HEK293T (cell line): ENCODE data around the gene GALNT2.

Source experiments
- CTCF ChIA-PET: fragments of 350-600 bp; formaldehyde crosslinking; extraction: SDS; loops from one replicate; lab custom pipeline; 2021; ENCODE audit warnings: antibody characterized with exemption, inconsistent platforms; lab: Yijun Ruan, JAX
- POLR2A ChIA-PET: fragments of 350-600 bp; formaldehyde crosslinking; extraction: SDS; loops from one replicate; lab custom pipeline; 2020; ENCODE audit warnings: antibody characterized with exemption, inconsistent platforms; lab: Yijun Ruan, JAX
- DNase-seq: peaks from one replicate; pipeline ENCODE4 v3.0.0; 2012; ENCODE audit warnings: mixed read lengths; ENCODE audit errors: extremely low spot score
- ARNT ChIP-seq: fragments of 450-650 bp; IDR thresholded peaks from 2 replicates; pipeline ENCODE4 v1.6.1; 2017; ENCODE audit warnings: mild to moderate bottlenecking
- BHLHE40 ChIP-seq: fragments of 450-650 bp; IDR thresholded peaks from 2 replicates; pipeline ENCODE4 v1.6.1; 2016; ENCODE audit warnings: mild to moderate bottlenecking, moderate library complexity, borderline replicate concordance
- CTBP1 ChIP-seq: fragments of 450-650 bp; IDR thresholded peaks from 2 replicates; pipeline ENCODE4 v1.6.1; 2016; ENCODE audit warnings: borderline replicate concordance
- ELF4 ChIP-seq: fragments of 450-650 bp; IDR thresholded peaks from 2 replicates; pipeline ENCODE4 v1.6.1; 2017; ENCODE audit warnings: antibody characterized with exemption
- FOXA1 ChIP-seq: fragments of 450-650 bp; IDR thresholded peaks from 2 replicates; pipeline ENCODE4 v1.6.1; 2016; ENCODE audit warnings: mild to moderate bottlenecking
- FOXK2 ChIP-seq: fragments of 450-650 bp; IDR thresholded peaks from 2 replicates; pipeline ENCODE4 v1.6.1; 2016; ENCODE audit warnings: mild to moderate bottlenecking
- FOXM1 ChIP-seq: fragments of 450-650 bp; IDR thresholded peaks from 2 replicates; pipeline ENCODE4 v1.6.1; 2017; ENCODE audit warnings: mild to moderate bottlenecking, borderline replicate concordance
- HDGF ChIP-seq: fragments of 450-650 bp; IDR thresholded peaks from 2 replicates; pipeline ENCODE4 v1.6.1; 2017; ENCODE audit warnings: antibody characterized with exemption, borderline replicate concordance
- L3MBTL2 ChIP-seq: fragments of 450-650 bp; conservative IDR thresholded peaks from 2 replicates; pipeline ENCODE4 v1.6.1; 2016; ENCODE audit warnings: mild to moderate bottlenecking
- LEF1 ChIP-seq: fragments of 450-650 bp; IDR thresholded peaks from 2 replicates; pipeline ENCODE4 v1.6.1; 2017; ENCODE audit warnings: mild to moderate bottlenecking, borderline replicate concordance
- NFRKB ChIP-seq: fragments of 450-650 bp; IDR thresholded peaks from 2 replicates; pipeline ENCODE4 v1.6.1; 2016; ENCODE audit warnings: mild to moderate bottlenecking, moderate library complexity
- PKNOX1 ChIP-seq: fragments of 450-650 bp; IDR thresholded peaks from 2 replicates; pipeline ENCODE4 v1.6.1; 2016
- SP1 ChIP-seq: fragments of 450-650 bp; IDR thresholded peaks from 2 replicates; pipeline ENCODE4 v1.6.1; 2017
- SUZ12 ChIP-seq: fragments of 450-650 bp; IDR thresholded peaks from 2 replicates; pipeline ENCODE4 v1.6.1; 2016; ENCODE audit warnings: mild to moderate bottlenecking
- TARDBP ChIP-seq: fragments of 450-650 bp; IDR thresholded peaks from 2 replicates; pipeline ENCODE4 v1.6.1; 2016
- ZNF384 ChIP-seq: fragments of 450-650 bp; IDR thresholded peaks from 2 replicates; pipeline ENCODE4 v1.6.1; 2016

The GALNT2 gene

GRCh38 chr1:230187290-230187689 is 120.3 kb downstream of the GALNT2 start:
- TF ChIP-seq HDGF: no peak
- TF ChIP-seq FOXM1: no peak
- no peak for DNase-seq
- ChIA-PET POLR2A (no interaction called here), CTCF (no interaction called here)

- ChIA-PET CTCF (no interaction called here), POLR2A (no interaction called here)
- DNase-seq: no peak
- TF ChIP-seq ARNT (no peak), SP1 (no peak), ZNF384 (no peak), TARDBP (no peak), LEF1 (no peak), HDGF (no peak), PKNOX1 (no peak), FOXK2 (no peak), FOXA1 (no peak), FOXM1 (no peak)
Measured at GRCh38 chr1:230188826-230189225, 121.8 kb downstream of the GALNT2 start.

GRCh38 chr1:230189341-230189740 is 122.3 kb downstream of the GALNT2 start:
- POLR2A ChIA-PET: no interaction called here
- DNase-seq: no peak
- CTCF ChIA-PET: no interaction called here
- TF ChIP-seq PKNOX1 (no peak), ARNT (no peak), FOXM1 (no peak), ELF4 (no peak), NFRKB (no peak), ZNF384 (no peak), HDGF (no peak), FOXK2 (no peak), LEF1 (no peak), L3MBTL2 (no peak), BHLHE40 (no peak), FOXA1 (no peak), CTBP1 (no peak), SP1 (no peak), SUZ12 (no peak), TARDBP (no peak)

- no peak for TF ChIP-seq ARNT
- TF ChIP-seq NFRKB: no peak
- no peak for TF ChIP-seq ZNF384
- no peak for TF ChIP-seq PKNOX1
- TF ChIP-seq CTBP1: no peak
- TF ChIP-seq TARDBP: no peak
- no peak for TF ChIP-seq FOXK2
- no peak for TF ChIP-seq SP1
- TF ChIP-seq BHLHE40: no peak
- no peak for TF ChIP-seq HDGF
- no peak for TF ChIP-seq FOXM1
- no peak for TF ChIP-seq L3MBTL2
- TF ChIP-seq LEF1: no peak
- no peak for TF ChIP-seq SUZ12
- no peak for TF ChIP-seq ELF4
- no peak for TF ChIP-seq FOXA1
- no peak for DNase-seq
- ChIA-PET POLR2A (no interaction called here), CTCF (no interaction called here)
Measured at GRCh38 chr1:230189824-230190223, 122.8 kb downstream of the GALNT2 start.

GRCh38 chr1:230191079-230191804 is 124.2 kb downstream of the GALNT2 start:
- no peak for TF ChIP-seq LEF1
- TF ChIP-seq PKNOX1: no peak
- TF ChIP-seq ELF4: no peak
- TF ChIP-seq SUZ12: no peak
- no peak for TF ChIP-seq BHLHE40
- TF ChIP-seq FOXK2: no peak
- no peak for DNase-seq
- CTCF ChIA-PET: no interaction called here
- POLR2A ChIA-PET: no interaction called here

GRCh38 chr1:230191855-230192254 is 124.8 kb downstream of the GALNT2 start:
- POLR2A ChIA-PET: no interaction called here
- TF ChIP-seq FOXA1 (no peak), FOXK2 (no peak), ARNT (no peak), CTBP1 (no peak), FOXM1 (no peak), HDGF (no peak), SP1 (no peak), LEF1 (no peak), BHLHE40 (no peak), L3MBTL2 (no peak), TARDBP (no peak), PKNOX1 (no peak), SUZ12 (no peak), NFRKB (no peak), ELF4 (no peak)
- no peak for DNase-seq
- CTCF ChIA-PET: no interaction called here
